H9 (cell line): ENCODE measurements around the gene ARPC5. TPM values are rescaled to one million over a fixed set of nuclear protein-coding genes. Genes with fewer than 3 reads are reported as not detected.
A peak's percentile ranks its signal among the peaks of the same experiment; 100 is the strongest.

Source experiments
- DNase-seq: peaks from one replicate; pipeline ENCODE4 v3.0.0-alpha.2; 2017
- H2AFZ ChIP-seq: one replicate; pipeline ENCODE4 v1.6.1; 2013; ENCODE audit warnings: mild to moderate bottlenecking, low read length, control low read depth, moderate library complexity
- H2AK5ac ChIP-seq: 2 replicates; pipeline ENCODE4 v1.6.1; 2013; ENCODE audit warnings: low read length, control low read depth, mixed read lengths; ENCODE audit not compliant: insufficient read length
- H2BK120ac ChIP-seq: one replicate; pipeline ENCODE4 v1.6.1; 2013; ENCODE audit warnings: low read depth, mild to moderate bottlenecking, low read length, control low read depth, inconsistent platforms; ENCODE audit not compliant: poor library complexity, severe bottlenecking
- H2BK12ac ChIP-seq: 2 replicates; pipeline ENCODE4 v1.6.1; 2013; ENCODE audit warnings: low read length, control low read depth, mixed read lengths, low read depth; ENCODE audit not compliant: insufficient read length
- H2BK15ac ChIP-seq: 2 replicates; pipeline ENCODE4 v1.6.1; 2013; ENCODE audit warnings: low read depth, low read length, control low read depth
- H2BK20ac ChIP-seq: one replicate; pipeline ENCODE4 v1.6.1; 2013; ENCODE audit warnings: low read depth, mild to moderate bottlenecking, low read length, control low read depth, inconsistent platforms; ENCODE audit not compliant: poor library complexity, severe bottlenecking
- H2BK5ac ChIP-seq: 2 replicates; pipeline ENCODE4 v1.6.1; 2013; ENCODE audit warnings: low read length, control low read depth, mixed read lengths; ENCODE audit not compliant: insufficient read length
- H3K14ac ChIP-seq: 2 replicates; pipeline ENCODE4 v1.6.1; 2013; ENCODE audit warnings: low read length, control low read depth; ENCODE audit not compliant: insufficient read depth
- H3K18ac ChIP-seq: 2 replicates; pipeline ENCODE4 v1.6.1; 2013; ENCODE audit warnings: low read depth, mild to moderate bottlenecking, mixed read lengths, low read length, control low read depth; ENCODE audit not compliant: insufficient read length
- H3K23ac ChIP-seq: 2 replicates; pipeline ENCODE4 v1.6.1; 2013; ENCODE audit warnings: low read length, control low read depth, mixed read lengths, low read depth; ENCODE audit not compliant: insufficient read length
- H3K23me2 ChIP-seq: 2 replicates; pipeline ENCODE4 v1.6.1; 2013; ENCODE audit warnings: low read depth, mild to moderate bottlenecking, mixed read lengths, low read length, control low read depth; ENCODE audit not compliant: insufficient read length, poor library complexity, severe bottlenecking
- H3K27ac ChIP-seq: 2 replicates; pipeline ENCODE4 v1.5.1; 2013; ENCODE audit warnings: low read length, control low read depth, mixed read lengths, low read depth; ENCODE audit not compliant: insufficient read length
- H3K27me3 ChIP-seq: 2 replicates; pipeline ENCODE4 v1.6.1; 2013; ENCODE audit warnings: low read length, control low read depth, inconsistent platforms; ENCODE audit not compliant: insufficient read depth
- H3K4ac ChIP-seq: 2 replicates; pipeline ENCODE4 v1.6.1; 2013; ENCODE audit warnings: low read depth, mild to moderate bottlenecking, control low read depth, inconsistent platforms, low read length, moderate library complexity
- H3K4me1 ChIP-seq: 2 replicates; pipeline ENCODE4 v1.6.1; 2013; ENCODE audit warnings: low read length, control low read depth, inconsistent platforms; ENCODE audit not compliant: insufficient read depth
- H3K4me2 ChIP-seq: 2 replicates; pipeline ENCODE4 v1.6.1; 2013; ENCODE audit warnings: low read length, control low read depth, mixed read lengths; ENCODE audit not compliant: insufficient read length, insufficient read depth
- H3K56ac ChIP-seq: 2 replicates; pipeline ENCODE4 v1.6.1; 2013; ENCODE audit warnings: low read depth, mild to moderate bottlenecking, mixed read lengths, low read length, control low read depth; ENCODE audit not compliant: insufficient read length
- H3K79me1 ChIP-seq: 2 replicates; pipeline ENCODE4 v1.6.1; 2013; ENCODE audit warnings: low read depth, mild to moderate bottlenecking, moderate library complexity, low read length, control low read depth, inconsistent platforms; ENCODE audit not compliant: insufficient read depth, poor library complexity, severe bottlenecking
- H3K79me2 ChIP-seq: 2 replicates; pipeline ENCODE4 v1.6.1; 2013; ENCODE audit warnings: low read length, control low read depth, inconsistent platforms; ENCODE audit not compliant: insufficient read depth
- H3K9ac ChIP-seq: 2 replicates; pipeline ENCODE4 v1.6.1; 2013; ENCODE audit warnings: low read length, control low read depth, mixed read lengths; ENCODE audit not compliant: insufficient read length; ENCODE audit errors: extremely low read depth
- H3K9me3 ChIP-seq: one replicate; pipeline ENCODE4 v1.6.1; 2013; ENCODE audit warnings: low read depth, low read length, inconsistent platforms; ENCODE audit not compliant: control insufficient read depth
- H3T11ph ChIP-seq: one replicate; pipeline ENCODE4 v1.6.1; 2013; ENCODE audit warnings: mild to moderate bottlenecking, low read length, control low read depth, inconsistent platforms
- H4K20me1 ChIP-seq: one replicate; pipeline ENCODE4 v1.6.1; 2013; ENCODE audit not compliant: control insufficient read depth, insufficient read length, insufficient read depth
- H4K5ac ChIP-seq: 2 replicates; pipeline ENCODE4 v1.6.1; 2013; ENCODE audit warnings: low read depth, mild to moderate bottlenecking, mixed read lengths, low read length, control low read depth; ENCODE audit not compliant: insufficient read length
- H4K8ac ChIP-seq: replicated peaks from 2 replicates; pipeline ENCODE4 v1.6.1; 2013; ENCODE audit warnings: low read length, control low read depth, mixed read lengths, low read depth; ENCODE audit not compliant: insufficient read length
- H4K91ac ChIP-seq: 2 replicates; pipeline ENCODE4 v1.6.1; 2013; ENCODE audit warnings: low read depth, mild to moderate bottlenecking, moderate library complexity, mixed read lengths, low read length, control low read depth; ENCODE audit not compliant: insufficient read length
- H3K27ac Mint-ChIP-seq, 3 experiments: 2 replicates in 2 of 3; 3 replicates in 1 of 3; pipeline ENCODE4 v1.8.0; 2020 to 2021; ENCODE audit warnings: mixed read lengths in 3 of 3, mild to moderate bottlenecking in 1 of 3, moderate library complexity in 1 of 3
- H3K27me3 Mint-ChIP-seq: 2 replicates; pipeline ENCODE4 v1.8.0; 2021; ENCODE audit warnings: low read depth, mild to moderate bottlenecking, moderate library complexity, mixed read lengths
- H3K36me3 Mint-ChIP-seq, 3 experiments: 2 replicates in 2 of 3; 3 replicates in 1 of 3; pipeline ENCODE4 v1.8.0; 2020 to 2021; ENCODE audit warnings: low read depth in 3 of 3, mixed read lengths in 3 of 3; ENCODE audit not compliant: insufficient read depth in 1 of 3
- H3K4me1 Mint-ChIP-seq, 2 experiments: 2 replicates each; pipeline ENCODE4 v1.8.0; 2020; ENCODE audit warnings: mixed read lengths in 2 of 2
- H3K4me3 Mint-ChIP-seq, 2 experiments: 2 replicates in 1 of 2; 3 replicates in 1 of 2; pipeline ENCODE4 v1.8.0; 2020 to 2021; ENCODE audit warnings: mild to moderate bottlenecking in 2 of 2, mixed read lengths in 2 of 2, moderate library complexity in 1 of 2
- H3K9me3 Mint-ChIP-seq, 2 experiments: 2 replicates in 1 of 2; 3 replicates in 1 of 2; pipeline ENCODE4 v1.8.0; 2020; ENCODE audit warnings: mild to moderate bottlenecking in 2 of 2, mixed read lengths in 2 of 2, moderate library complexity in 1 of 2
- CTCF ChIP-seq: fragments of 200-600 bp; sonication (generic); conservative IDR thresholded peaks from 3 replicates; pipeline ENCODE4 v1.8.0; 2021; ENCODE audit warnings: antibody characterized with exemption, mild to moderate bottlenecking
- WGBS: extraction: QIAGEN DNeasy Blood & Tissue Kit; methylation state at CpG from one replicate; pipeline ENCODE4 v1.1.7; 2013; ENCODE audit warnings: missing lambda C conversion rate, low lambda C conversion rate, mixed read lengths; ENCODE audit not compliant: insufficient read length; ENCODE audit errors: extremely low coverage; 5-methylcytosine and 5-hydroxymethylcytosine counted together
- total RNA-seq: library from RNA; stranded (reverse); gene quantifications from 2 replicates; pipeline ENCODE4 v1.2.1, GENCODE V29; 2021

Gene ARPC5
- total RNA-seq, 1 experiment from 2014 or later = 67.7 TPM

- Histone ChIP-seq H3K4me2 (no peak overlapping the region), H3K9me3 (no peaks in the 10 kb centered on the region), H3T11ph (no peak overlapping the region), H2AFZ (no peak overlapping the region), H3K4ac (no peak overlapping the region), H3K79me2 (no peaks in the 10 kb centered on the region), H3K9ac (no peak overlapping the region), H3K79me1 (no peaks in the 10 kb centered on the region), H2BK120ac (no peak overlapping the region), H3K4me1 (peaks cover 4% of the 10 kb centered on the region; the same call in 1 of the 2 replicates), H2AK5ac (no peak overlapping the region), H4K91ac (no peak overlapping the region), H3K18ac (no peak overlapping the region), H4K8ac (no peak overlapping the region), H2BK5ac (no peak overlapping the region), H4K20me1 (no peaks in the 10 kb centered on the region), H3K14ac (no peak overlapping the region; the same call in 1 of the 2 replicates), H2BK15ac (no peak overlapping the region), H2BK20ac (no peak overlapping the region), H3K27ac (no peak overlapping the region), H3K56ac (no peak overlapping the region), H3K23ac (no peak overlapping the region), H2BK12ac (no peak overlapping the region), H3K23me2 (no peaks in the 10 kb centered on the region), H3K27me3 (no peaks in the 10 kb centered on the region), H4K5ac (no peak overlapping the region)
- Mint-ChIP-seq H3K4me3 (no peak overlapping the region), H3K4me1 (peaks cover 27 to 29% of the 10 kb centered on the region in 2 experiments), H3K36me3 (no peaks in the 10 kb centered on the region), H3K27ac (peak overlapping the region in 1 of 3 experiments; percentile 56; a peak in 1 of 7 replicates), H3K9me3 (no peaks in the 10 kb centered on the region), H3K27me3 (no peaks in the 10 kb centered on the region)
- WGBS = no CpG with 5 or more reads among the region's 8 CpGs
- TF ChIP-seq CTCF = no peak
- no peak for DNase-seq
These were observed 48.7 kb downstream of the ARPC5 start for GRCh38 chr1:183586926-183587325.
